Measurements from ENCODE around the gene FBXL13.

FBXL13 gene

GRCh38 chr7:102953406-102953805, 121.2 kb downstream of the FBXL13 start:
- H3K4me3 ChIP-seq (ENCODE audit: low read depth, low read length), result no peak overlapping the region
- DNase-seq (ENCODE audit: low read depth), result no peak
- TF ChIP-seq CTCF (IDR thresholded peaks at IDR 0.05; ENCODE audit: control insufficient read depth, extremely low read depth, insufficient read depth), result no peak

DNA sequence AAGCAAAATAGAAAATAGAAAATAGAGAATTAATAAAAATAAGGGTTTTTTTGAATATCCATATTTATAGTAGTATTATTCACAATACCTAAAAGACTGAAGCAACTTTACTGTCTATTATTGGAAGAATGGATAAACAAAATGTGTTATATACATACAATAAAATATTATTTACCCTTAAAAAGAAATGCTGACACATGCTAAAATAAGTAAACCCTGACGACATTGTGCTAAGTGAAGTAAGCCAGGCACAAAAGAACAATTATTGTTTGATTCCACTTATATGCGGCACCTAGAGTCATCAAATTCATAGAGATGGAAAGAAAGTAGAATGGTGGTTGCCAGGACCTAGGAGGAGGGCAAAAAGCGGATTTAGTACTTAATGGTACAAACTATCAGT, 122.8 kb downstream of the FBXL13 start:
- no peak for DNase-seq (ENCODE audit: low read depth)

GRCh38 chr7:102944241-102944640, 130.4 kb downstream of the FBXL13 start:
- no peak overlapping the region for H3K4me3 ChIP-seq (ENCODE audit: low read depth, low read length)
- no peak for DNase-seq (ENCODE audit: low read depth)
- no peak for TF ChIP-seq CTCF (IDR thresholded peaks at IDR 0.05; ENCODE audit: control insufficient read depth, extremely low read depth, insufficient read depth)

More for the DNA sequence above, 122.8 kb downstream of the FBXL13 start:
- no peak for TF ChIP-seq CTCF (IDR thresholded peaks at IDR 0.05; ENCODE audit: control insufficient read depth, extremely low read depth, insufficient read depth)
- H3K4me3 ChIP-seq (ENCODE audit: low read depth, low read length), result no peak overlapping the region

DNA sequence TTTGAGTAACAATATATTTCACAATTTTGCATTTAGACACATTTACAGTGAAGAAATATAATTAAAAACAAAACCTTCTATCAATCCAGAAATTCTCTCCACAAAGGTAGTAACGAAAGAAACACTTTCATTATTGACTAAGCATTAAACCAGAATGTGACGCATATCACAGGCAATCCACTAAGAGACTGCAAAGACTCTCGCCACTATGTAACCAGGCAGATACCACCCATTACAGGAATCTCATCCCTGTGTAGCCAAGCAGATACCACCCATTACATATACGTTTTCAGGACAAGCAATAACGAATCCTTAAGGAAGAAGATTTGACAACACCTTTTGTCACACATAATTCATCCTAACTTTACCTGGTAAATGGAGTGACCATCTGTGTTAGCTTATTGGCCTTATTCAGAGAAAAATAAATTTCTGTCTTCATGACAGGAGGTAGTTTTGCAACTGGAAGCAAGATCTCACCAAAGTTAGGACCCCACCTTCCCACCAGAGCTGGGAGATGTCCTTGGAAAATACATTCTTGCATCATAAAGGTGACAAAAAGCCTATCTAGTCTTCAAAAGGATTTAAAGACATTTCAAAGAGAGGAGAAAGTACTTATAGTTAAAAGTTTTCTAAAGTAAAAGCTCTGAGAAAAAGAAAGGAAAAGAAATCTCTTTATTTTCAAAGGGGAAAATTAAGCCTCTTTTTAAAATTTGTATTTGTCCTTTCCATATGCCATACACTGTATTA, 131.0 kb downstream of the FBXL13 start:
- no peak for DNase-seq (ENCODE audit: low read depth)
- no peak for TF ChIP-seq CTCF (IDR thresholded peaks at IDR 0.05; ENCODE audit: control insufficient read depth, extremely low read depth, insufficient read depth)
- no peak overlapping the region for H3K4me3 ChIP-seq (ENCODE audit: low read depth, low read length)

DNA sequence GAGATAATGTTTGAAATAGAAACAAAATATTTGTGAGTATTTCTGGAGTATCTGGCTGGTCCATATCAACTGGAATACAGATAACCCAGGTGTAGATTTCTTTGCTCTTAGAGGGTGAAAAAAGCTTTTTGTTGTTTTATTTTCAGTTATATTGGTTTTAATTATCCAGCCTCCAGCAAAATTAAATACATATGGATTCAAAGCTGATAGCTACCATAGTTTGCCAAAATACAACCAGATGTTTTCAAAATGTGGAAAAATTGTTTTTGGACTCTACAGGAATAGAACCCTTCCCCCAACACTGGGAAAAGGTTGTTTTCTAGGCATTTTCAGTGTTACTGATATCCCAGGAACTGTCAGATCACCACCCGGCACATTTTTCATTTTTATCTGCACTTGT, 131.7 kb downstream of the FBXL13 start:
- H3K4me3 ChIP-seq (ENCODE audit: low read depth, low read length), result no peak overlapping the region
- TF ChIP-seq CTCF (IDR thresholded peaks at IDR 0.05; ENCODE audit: control insufficient read depth, extremely low read depth, insufficient read depth), result no peak
- DNase-seq (ENCODE audit: low read depth), result no peak

DNA sequence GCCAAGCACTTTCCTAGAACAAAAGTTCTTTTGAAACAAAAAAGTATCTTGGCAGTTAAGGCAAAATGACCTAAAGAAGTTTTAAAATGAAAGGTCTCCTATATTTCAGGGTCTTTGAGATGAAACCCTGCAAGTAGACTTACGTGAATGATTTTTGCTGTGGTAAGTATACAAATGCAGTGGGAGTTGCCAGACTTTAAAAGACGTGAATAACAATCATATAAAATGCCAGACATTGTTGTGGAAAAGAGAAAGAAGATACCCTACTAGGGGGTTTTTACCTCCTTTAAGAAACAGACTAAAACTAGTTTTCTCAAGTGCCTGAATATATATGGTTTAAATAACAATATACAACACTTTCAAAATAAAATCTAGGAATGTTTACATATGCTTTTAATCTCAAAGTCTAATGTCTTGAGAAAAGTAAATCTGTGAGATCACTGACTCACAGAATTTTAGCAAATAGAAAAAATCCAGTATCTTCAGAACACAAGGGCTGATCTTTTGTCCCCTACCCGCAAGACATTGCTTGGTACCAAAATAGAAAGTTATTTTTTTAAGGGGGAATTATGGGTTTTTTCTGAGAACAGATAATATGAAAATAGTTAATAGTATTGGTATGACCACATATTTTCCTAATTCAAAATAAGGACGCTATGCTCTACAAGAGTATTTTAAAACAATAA, 132.3 kb downstream of the FBXL13 start:
- TF ChIP-seq CTCF (IDR thresholded peaks at IDR 0.05; ENCODE audit: control insufficient read depth, extremely low read depth, insufficient read depth), result no peak
- H3K4me3 ChIP-seq (ENCODE audit: low read depth, low read length), result no peak overlapping the region
- no peak for DNase-seq (ENCODE audit: low read depth)
